Stimulated activated CD8-positive, alpha-beta memory T cell treated with anti-CD3 and anti-CD28 coated beads, Interleukin-15, amount 100 ng/mL, for 24 hours (primary cell): Measurements from ENCODE around the gene TMEM141.

Source experiments
- DNase-seq: peaks from one replicate; pipeline ENCODE4 v3.0.0-alpha.2; 2020; ENCODE audit warnings: low read depth

TMEM141 gene

DNA sequence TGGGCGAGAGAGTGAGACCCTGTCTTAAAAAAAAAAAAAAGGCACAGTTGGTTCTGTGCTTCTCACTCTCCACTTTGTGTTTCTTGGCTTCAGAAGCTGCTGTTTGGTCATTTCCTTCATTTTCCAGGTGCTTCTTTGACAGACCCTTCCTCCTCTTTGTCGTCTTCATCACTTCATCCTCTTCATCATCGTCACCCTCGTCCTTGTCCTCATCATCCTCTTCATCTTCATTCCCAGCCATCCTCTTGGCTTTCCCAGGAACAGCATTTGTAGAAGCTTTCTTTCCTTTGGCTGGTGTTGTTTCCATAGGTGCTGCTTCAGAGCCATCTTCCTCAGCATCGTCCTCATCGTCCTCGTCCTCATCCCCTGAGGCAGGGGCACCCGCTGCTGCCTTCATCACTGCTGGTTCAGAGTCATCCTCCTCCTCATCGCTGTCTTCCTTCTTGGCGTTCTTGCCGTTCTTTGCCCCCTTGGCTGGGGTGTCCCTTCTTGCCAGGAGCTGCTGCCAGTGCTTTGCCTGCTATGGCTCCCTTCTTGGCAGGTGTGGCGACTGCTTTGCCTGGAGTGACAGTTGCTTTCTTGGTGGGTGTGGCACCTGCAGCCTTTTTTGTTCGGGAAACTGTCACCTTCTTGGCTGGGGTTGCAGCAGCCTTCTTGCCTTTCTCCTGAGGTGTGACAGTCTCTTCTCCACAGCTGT lies 23.7 kb downstream of the TMEM141 start:
- DNase-seq = no peak

DNA sequence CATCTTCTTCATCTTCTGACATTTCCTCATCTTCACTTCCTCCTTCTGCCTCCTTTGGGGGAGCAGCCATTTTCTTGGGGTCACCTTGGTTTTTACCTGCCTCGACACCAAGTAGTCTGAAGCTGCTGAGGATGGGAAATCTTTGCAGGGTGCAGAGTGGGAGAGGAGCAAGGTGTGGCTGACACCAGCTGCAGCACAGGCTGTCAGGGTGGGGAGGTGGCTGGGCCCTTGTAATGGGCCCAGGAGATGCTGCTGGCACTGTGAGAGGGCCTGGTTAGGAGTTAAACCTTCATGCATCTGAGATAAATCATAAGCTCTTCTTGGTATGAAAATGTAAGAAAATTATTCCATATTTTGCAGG lies 24.3 kb downstream of the TMEM141 start:
- no peak for DNase-seq

DNA sequence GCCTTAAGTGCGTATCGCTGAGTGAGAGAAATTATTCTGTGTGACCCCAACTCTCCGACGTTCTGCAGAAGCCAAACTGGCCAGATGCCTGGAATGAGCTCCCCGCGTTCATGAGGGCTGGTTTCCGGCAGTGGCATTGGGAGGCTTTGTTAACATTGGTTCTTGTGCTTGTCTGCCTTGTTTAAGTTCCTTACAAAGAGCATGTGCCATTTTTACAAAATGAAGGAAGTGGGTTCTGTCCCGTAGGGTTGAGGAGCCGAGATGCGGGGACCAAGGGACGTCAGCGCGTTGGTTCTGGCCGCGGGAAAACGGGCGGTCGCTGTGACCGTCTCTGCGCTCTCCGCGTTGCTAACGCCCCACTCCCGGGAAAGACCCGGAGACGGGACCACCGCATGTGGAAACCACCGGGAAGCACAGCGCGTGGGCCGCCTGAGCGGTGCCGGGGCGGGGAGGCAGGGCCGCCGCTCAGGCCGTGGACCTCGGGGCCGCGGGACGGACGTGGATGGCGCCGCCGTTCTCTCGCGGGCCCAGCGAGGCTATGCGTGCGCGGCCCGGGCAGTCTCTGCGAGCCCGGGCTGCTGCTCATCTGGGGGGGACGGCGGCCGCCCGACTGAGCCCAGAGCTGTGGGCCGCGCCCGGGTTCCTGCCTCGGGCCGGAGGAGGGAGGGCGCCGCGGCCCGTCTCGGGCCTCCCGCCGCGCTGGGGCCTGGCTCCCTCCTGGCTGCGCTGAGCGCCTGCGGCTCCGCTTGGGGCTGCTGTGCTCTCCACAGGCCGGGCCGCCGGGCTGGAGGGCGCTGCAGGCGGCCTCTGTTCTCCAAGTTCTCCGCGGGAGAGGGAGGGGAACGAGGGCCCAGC lies 30.1 kb downstream of the TMEM141 start:
- no peak for DNase-seq

DNA sequence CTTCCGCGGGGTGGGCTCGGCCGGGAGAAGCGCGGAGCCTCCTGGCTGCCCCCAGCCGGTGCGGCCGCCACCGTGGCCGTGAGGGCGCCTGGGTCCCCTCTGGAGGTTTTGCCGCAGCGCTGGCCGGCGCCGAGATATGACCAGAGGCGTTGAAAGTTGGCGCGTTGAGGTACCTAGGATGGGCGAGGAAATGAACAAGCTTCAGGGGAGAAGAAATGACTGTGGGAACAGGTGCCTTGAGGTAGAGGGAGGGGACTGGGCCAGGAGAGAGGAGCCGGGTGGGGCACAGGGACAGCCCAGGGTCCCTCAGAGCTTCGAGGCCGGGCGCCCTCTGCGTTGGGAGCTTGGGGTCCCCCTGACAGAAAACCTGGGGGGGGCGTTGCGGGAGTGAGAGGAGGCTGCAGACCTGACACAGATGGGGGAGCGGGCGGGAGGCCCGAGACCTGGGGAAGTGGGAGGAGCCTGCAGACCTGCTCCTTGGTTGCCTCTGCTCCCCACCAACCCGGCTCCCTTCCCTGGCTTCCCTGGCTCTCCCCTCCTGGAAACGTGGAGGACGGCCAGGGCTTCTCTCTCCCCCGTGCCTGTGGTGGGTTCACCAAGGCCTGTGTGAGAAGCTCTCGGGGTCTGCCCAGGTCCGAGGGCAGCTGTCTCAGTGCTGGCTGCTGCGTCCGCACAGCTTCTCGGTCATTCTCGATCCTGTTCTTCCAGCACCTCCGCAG lies 30.8 kb downstream of the TMEM141 start:
- no peak for DNase-seq

DNA sequence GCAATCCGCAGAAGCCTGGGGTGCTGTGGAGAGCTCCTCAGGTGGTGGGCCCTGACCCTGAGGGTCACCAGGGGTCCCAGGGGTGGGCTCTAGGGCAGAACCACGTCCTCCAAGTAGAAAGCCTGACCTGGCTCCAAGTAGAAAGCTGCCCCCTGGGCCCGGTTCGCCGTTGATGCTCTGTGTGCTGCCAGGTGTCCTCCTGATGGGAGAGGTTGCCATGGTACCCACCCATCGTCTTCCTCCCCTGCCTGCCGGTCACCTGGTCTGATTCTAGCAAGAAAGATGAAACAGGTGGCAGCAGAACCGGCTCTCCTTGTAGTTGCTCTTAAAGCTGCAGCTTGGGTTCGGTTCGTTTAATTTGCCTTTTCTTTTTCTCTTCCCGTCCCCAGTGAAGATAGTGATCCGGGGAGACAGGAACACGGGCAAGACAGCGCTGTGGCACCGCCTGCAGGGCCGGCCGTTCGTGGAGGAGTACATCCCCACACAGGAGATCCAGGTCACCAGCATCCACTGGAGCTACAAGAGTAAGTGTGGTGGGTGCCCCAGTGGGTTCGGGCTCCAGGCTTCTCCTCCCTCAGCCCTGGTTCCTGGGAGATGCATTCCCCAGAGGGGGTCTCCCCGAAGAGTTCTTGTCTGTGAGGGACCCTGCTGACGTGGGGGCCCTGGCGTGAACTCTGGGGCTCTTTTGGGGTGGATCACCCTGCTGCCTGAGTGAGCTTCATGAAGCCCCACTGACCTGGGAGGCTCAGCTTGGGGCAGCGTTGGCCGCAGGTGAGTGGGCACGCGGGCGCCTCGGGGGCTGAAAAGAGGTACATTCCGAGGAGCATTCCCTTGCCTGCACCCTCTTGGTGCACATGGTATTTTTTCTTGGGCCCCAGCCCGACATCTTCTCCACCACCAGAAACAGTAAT lies 32.2 kb downstream of the TMEM141 start:
- no peak for DNase-seq

DNA sequence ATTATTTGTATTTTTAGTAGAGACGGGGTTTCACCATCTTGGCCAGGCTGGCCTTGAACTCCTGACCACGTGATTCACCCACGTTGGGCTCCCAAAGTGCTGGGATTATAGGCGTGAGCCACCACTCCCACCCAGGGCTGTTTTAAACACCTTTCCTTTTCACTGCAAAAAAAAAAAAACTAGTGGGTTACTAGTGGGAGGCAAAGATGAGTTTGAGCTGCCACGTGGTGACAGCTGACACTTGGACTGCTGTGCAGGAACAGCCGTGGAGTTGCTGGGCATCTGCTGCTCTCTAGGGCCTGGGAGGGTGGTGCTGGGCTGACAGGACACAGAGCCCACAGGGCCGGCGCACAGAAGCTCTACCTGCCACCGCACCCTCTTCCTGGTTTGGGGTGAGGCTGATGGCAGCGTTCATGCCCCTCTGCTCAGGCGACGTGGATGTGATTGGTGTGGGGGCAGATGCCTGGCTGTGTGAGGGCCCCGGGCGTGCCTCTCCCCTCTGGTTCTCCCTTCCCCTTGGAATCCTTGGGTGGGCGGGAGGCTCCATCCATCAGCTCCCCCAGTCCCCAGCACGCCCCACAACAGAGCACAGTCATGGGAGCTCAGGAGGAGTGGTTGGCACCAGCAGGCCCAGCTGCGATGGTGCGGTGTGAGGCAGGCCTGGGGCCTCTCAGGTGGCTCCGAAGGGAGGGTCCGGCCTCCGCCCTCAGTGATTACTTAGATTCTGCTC lies 33.5 kb downstream of the TMEM141 start:
- DNase-seq = no peak

DNA sequence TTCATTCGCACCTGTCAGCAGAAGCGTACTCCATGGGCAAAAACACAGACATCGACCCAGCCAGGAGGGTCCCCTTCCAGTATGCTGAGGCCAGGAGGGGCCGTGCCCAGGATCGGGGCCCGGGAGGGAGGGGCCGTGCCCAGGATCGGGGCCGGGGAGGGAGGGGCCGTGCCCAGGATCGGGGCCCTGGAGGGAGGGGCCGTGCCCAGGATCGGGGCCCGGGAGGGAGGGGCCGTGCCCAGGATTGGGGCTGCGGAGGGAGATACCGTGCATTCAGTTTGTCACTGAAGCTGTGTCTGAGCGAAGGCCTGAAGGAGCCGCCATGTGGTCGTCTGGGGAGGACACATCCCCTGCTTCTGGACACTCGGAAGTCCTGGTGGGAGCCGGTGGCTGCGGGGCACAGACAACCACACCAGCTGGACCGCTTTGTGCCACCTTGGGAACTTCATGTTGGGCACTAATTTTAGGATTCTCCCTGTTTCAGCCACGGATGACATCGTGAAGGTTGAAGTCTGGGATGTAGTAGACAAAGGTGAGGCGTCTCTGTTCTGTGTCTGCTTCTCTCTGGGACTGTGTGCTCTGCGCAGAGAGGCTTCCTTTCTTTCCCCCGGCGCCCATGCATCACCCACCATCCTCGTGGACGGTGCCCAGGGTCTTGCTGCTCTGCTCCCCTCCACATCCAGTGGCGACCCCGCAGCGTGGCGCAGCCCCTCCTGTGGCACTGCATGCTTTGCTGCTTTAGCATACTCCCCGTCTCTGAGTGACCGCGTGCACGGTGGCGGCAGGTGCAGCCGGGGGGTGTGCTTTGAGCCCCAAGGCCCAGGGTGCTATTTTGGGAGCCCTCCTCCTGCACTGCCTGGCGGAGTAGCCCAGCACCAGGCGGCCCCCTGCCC lies 34.4 kb downstream of the TMEM141 start:
- DNase-seq = no peak

DNA sequence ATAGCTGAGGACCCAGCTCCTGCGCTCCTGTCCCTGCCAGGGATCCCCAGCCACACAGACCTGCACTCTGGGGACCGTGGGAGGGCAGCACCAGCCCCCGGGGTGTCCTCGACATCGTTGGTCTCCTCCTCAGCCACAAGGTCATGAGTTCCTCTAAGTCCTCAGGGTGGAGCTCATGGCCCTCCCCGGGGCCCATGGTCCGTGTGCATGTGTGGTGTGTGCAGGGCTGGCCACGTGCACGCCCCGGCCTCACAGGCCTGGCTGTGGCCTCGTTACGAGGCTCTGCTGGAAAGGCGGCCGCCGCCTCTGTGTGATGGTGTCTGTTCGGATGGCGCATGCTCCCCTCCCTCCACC lies 35.0 kb downstream of the TMEM141 start:
- DNase-seq = no peak

DNA sequence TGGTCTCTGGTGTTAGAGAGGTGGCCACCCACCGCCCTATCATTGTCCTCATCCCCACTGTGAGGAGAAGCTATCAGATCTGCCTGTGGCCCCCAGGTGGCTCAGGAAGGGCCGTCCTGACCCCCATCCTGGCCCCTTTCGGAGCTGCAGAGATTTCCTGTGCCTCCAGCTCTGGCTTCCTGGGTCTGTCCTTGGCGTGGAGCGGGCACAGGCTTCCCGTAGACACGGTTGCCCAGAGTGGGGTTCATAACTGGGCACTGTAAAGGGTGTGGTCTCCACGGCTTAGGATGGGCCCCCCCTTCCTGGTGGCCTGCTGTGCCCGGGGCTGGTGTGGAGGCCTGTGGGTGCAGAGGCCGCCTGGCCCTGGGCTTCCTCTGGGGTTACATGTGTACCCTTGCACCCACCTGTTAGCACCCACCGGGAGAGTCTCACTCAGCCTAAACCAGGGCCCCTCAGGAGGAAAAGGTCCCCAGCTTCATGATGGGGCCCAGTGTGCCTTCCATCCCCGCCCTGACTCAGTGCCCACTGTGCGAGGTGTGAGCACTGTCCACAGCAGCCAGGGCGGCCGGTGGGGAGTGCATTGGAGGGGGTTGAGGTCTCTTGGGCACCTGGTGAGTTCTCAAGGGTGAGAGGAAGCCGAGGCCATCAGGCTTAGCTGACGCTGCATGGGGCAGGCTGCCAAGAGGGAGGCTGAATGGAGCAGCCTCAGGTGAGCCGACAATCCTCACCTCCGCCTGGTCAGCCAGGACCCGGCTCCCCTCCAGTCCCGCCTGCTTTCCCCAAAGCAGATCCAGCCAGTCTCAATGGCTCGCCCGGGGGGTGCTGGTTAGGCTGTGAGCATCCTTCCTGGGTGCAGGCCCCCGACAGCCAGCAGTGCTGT lies 35.8 kb downstream of the TMEM141 start:
- no peak for DNase-seq

DNA sequence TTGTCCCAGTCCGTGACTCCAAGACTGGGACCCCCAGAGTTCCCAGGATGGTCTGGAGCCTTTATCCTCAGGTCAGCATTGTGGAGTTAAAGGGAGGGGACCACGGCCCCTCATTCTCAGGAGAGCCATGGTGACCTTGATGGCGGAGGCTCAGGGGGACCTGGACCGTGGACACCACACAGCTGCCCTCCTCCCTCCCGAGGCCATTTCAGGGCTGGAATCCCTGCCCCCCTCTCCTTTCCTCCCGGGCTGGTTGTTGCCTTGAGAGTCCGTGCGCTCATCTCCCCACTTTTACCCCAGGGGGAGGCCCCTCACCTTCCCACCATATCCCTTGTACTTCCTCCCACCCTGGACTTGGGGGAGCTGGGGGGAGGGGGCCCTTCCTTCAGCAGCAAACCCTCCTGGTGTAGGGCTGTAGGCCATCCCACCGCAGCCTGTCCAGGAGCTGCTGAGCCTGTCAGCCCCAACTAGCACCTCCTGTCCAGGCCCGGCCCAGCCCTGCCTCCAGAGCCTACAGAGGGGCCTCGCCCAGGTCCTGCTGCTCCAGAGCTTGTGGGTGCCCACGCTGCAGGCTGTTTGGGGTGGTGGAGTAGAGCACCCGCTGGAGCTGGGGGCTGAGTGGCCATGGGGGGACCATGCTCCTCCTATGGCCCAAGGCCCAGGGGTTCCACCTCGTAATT lies 36.8 kb downstream of the TMEM141 start:
- no peak for DNase-seq

DNA sequence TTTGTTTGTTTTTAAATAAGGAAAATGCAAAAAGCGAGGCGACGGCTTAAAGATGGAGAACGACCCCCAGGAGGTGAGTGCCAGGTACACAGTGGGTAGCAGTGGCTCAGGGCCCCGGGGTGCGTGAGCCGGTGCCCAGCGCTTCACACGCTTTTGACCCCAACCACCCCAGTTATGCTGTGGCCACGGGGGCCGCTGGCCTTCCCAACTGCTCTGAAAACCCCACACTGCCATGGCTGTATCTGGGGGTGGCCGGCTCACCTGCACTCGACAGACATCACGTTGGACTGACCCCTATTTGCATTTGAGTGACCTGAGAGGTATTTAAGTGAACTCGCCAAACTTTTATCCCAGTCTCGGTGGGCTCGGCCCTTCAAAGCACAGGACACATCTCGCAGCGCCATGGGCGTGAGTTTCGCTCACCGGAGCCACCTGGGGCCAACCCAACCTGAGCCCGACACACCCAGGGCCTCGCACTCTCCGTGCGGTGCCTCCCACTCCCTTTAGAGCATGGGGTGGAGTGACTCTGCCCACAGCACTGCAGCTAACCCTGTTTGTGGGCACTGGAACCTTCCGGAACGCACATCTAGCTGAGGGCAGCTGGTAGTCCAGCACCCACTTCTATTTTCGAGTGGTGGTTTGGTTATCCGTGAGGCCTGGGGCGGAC lies 37.5 kb downstream of the TMEM141 start:
- no peak for DNase-seq

DNA sequence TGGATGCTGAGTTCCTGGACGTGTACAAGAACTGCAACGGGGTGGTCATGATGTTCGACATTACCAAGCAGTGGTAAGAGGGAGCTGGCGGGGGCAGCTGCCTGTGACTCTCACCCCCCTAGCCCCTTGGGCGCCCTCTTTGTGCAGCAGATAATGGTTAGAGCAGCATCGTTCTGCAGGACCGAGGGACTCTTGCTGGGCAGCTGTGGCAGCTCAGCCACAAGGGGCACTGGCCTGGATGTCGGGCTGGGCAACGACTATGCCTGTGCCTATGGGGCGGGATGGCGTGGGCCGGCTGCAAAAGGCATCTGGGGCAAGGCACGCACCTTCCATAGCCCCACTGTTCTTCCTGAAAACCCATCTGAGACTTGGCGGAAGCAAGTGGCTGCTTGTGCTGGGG lies 38.3 kb downstream of the TMEM141 start:
- DNase-seq = no peak

DNA sequence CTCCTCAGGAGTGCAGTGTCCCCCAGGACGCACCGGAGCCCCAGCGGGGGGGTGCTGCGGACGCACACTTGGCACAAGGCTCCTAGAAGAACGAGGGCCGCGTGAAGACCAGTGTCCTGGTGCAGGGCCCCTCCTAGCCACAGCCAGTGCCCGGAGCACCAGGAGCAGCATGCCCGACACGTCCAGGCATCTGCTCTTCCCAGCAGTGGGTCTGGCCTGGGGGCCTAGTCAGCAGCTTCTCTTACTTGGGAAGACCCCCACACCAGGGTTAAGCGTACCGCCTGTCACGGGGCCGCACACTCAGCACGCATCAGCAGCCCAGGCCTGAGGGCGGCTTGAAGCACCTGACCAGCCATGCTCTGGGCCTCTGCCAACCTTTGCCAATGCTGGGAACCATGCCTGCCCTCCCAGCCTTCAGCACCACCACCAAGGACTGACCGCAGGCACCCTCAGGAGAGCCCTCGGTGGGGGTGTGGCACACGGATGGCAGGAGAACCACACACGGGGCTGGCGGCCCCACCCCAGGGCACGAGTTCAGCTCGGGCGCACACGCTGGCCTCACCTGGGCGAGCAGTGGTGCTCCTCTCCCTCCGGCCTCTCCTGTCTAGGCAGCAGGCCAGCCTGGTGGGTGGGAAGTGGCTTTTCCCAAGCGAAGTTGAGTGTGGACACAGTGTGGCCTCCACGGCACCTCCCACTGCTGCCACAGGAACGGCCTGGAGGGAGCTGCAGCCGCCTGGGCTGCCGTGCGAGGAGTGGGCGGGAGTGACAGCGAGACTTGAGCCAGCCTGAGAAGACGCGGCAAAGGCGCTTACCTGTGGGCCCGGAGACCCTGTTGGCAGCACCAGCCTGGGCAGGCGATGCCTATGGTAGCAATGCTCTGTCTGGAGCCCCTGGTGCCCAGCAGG lies 39.1 kb downstream of the TMEM141 start:
- DNase-seq = no peak

DNA sequence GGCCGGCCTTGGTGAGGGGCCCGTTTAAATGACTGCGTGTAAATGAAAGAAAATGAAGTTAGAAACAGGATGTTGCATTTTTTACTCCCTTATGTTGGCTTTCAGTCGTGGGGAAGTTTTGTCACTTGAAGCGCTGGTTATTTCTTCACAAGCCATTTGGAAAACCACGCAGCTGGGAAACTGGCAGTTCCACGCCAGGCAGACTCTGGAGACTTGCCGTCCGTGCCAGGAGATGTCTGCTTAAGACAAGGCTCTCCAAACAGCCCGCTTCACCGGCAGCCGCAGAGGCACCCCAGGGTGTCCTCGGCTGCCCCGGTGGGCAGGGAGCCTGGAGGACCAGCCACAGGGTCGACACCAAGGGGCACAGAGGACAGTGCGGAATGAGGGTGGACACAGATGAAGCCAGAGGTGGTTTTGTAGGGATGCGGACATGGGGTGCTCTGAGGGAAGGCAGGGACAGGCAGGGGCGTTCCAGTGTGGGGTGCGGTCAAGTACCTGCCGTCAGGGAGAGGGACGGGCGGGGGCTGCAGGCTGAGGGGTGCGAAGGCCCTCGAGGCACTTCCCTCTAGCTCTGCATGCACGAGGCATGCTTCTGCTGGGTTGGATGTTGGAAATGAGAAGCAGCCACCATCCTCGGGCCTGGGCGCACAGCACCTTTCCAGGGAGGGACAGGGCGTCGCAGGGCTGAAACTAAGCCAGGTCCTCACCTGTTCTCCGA lies 40.0 kb downstream of the TMEM141 start:
- no peak for DNase-seq

DNA sequence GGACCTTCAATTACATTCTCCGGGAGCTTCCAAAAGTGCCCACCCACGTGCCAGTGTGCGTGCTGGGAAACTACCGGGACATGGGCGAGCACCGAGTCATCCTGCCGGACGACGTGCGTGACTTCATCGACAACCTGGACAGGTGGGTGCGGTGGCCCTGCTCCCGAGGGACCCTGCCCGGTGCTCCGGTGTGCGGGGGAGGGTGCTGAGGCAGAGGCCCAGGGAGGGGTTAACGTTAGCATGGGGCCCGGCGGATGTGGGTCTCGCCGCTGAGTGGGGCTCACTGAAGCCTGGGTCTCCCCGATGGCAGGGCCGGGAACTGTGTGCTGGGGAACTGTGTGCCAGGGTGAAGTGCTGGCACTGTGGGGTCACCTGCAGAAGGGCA lies 40.6 kb downstream of the TMEM141 start:
- DNase-seq = no peak

DNA sequence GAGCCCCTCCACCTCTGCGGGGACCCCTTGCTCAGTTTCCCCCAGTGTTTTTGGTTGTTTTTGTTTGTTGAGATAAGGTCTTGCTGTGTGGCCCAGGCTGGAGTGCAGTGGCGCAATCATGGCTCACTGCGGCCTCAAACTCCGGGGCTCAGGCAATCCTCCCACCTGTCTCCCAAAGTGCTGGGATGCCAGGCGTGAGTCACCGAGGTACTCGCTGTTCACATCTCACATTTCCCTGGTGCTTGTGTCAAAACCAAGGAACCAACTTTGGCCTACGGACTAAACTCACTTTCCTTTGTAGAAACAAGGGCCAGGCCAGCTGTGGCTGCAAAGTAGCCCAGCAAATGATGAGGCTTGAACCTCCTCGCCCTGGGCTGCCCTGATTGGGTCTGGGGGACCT lies 41.4 kb downstream of the TMEM141 start:
- DNase-seq = no peak
